HepG2 (cell line): ENCODE results near the gene PDZD2. TPM values are rescaled to one million over a fixed set of nuclear protein-coding genes. Genes with fewer than 3 reads are reported as not detected.

Experiments
- ATAC-seq: fragments of 200-7000 bp; cut with Tn5 transposase; 3 replicates; pipeline ENCODE4 v1.9.1; 2020; ENCODE audit warnings: mild to moderate bottlenecking, moderate library complexity
- BruUV-seq: library from RNA; stranded (reverse); fragments of 400-500 nt; replicated peaks from 2 replicates; lab custom pipeline; 2021; lab: Mats Ljungman, UMichigan
- CTCF ChIA-PET: fragments of 300-600 bp; formaldehyde crosslinking; extraction: SDS; loops from one replicate; lab custom pipeline; 2021; ENCODE audit warnings: low total read pairs, inconsistent platforms, low intra/inter-chr PET ratio; lab: Yijun Ruan, JAX
- POLR2A ChIA-PET: fragments of 350-600 bp; sonication (Branson Sonifier 250); formaldehyde crosslinking; loops from one replicate; lab custom pipeline; 2020; ENCODE audit warnings: antibody characterized with exemption, inconsistent platforms; lab: Yijun Ruan, JAX
- DNase-seq: peaks from one replicate; pipeline ENCODE4 v3.0.0-alpha.2; 2015; ENCODE audit warnings: low spot score
- FAIRE-seq: peaks from 3 replicates; lab custom pipeline; 2011; peaks lifted over from hg19 to GRCh38; lab: Jason Lieb, UNC
- H2AFZ ChIP-seq: one replicate; pipeline ENCODE4 v1.6.1; 2011; ENCODE audit warnings: low read length, inconsistent platforms
- H3K27ac ChIP-seq: fragments of 300-600 bp; 3 replicates; pipeline ENCODE4 v1.8.0; 2011; ENCODE audit warnings: mixed run types, mild to moderate bottlenecking, mixed read lengths, low read length, inconsistent platforms; ENCODE audit not compliant: insufficient read depth; ENCODE audit errors: extremely low read length
- H3K27me3 ChIP-seq, 2 experiments: fragments of 200-600 bp in 1 of 2; 2 replicates in 1 of 2; 3 replicates in 1 of 2; pipeline versions ENCODE4 v1.6.0 to v1.8.0; 2011; ENCODE audit warnings: low read length in 2 of 2, mild to moderate bottlenecking in 2 of 2, moderate library complexity in 2 of 2, inconsistent platforms in 1 of 2; ENCODE audit not compliant: insufficient read depth in 2 of 2, control insufficient read depth in 1 of 2
- H3K36me3 ChIP-seq, 2 experiments: fragments of 200-600 bp in 1 of 2; replicated peaks in 1 of 2; 2 replicates in 1 of 2; 3 replicates in 1 of 2; pipeline versions ENCODE4 v1.5.1 to v1.8.0; 2011; ENCODE audit warnings: low read length in 2 of 2, inconsistent platforms in 1 of 2; ENCODE audit not compliant: insufficient read depth in 2 of 2, control insufficient read depth in 1 of 2
- H3K4me1 ChIP-seq: 2 replicates; pipeline ENCODE4 v1.5.1; 2012; ENCODE audit warnings: low read length, inconsistent platforms; ENCODE audit not compliant: insufficient read depth
- H3K4me2 ChIP-seq: 2 replicates; pipeline ENCODE4 v1.6.0; 2011; ENCODE audit warnings: low read depth, low read length, inconsistent platforms
- H3K4me3 ChIP-seq, 3 experiments: fragments of 200-600 bp in 1 of 3; sonication (generic), shearing (Covaris generic) in 1 of 3; replicated peaks in 1 of 3; 2 replicates each; pipeline ENCODE4 v1.5.1; 2011 to 2016; ENCODE audit warnings: low read length in 3 of 3, inconsistent platforms in 2 of 3, low read depth in 2 of 3, mild to moderate bottlenecking in 2 of 3, control low read depth in 1 of 3, mixed read lengths in 1 of 3; ENCODE audit not compliant: insufficient read depth in 1 of 3
- H3K79me2 ChIP-seq: one replicate; pipeline ENCODE4 v1.6.1; 2011; ENCODE audit warnings: low read length, inconsistent platforms; ENCODE audit not compliant: insufficient read depth
- H3K9ac ChIP-seq: 2 replicates; pipeline ENCODE4 v1.6.0; 2011; ENCODE audit warnings: mild to moderate bottlenecking, low read depth, low read length, inconsistent platforms; ENCODE audit not compliant: insufficient read depth
- H3K9me3 ChIP-seq: 2 replicates; pipeline ENCODE4 v1.5.1; 2012; ENCODE audit warnings: mild to moderate bottlenecking, low read length
- H4K20me1 ChIP-seq: 2 replicates; pipeline ENCODE4 v1.6.0; 2011; ENCODE audit warnings: inconsistent platforms, mild to moderate bottlenecking, low read length, moderate library complexity; ENCODE audit not compliant: insufficient read depth
- CBX5 ChIP-seq: sonication (generic); formaldehyde crosslinking; IDR thresholded peaks from 2 replicates; pipeline ENCODE4 v1.4.0; 2020; ENCODE audit warnings: missing genetic modification reagents, borderline replicate concordance
- CEBPG ChIP-seq: IDR thresholded peaks from 2 replicates; pipeline ENCODE4 v1.6.1; 2016
- SALL1 ChIP-seq: sonication (generic); formaldehyde crosslinking; IDR thresholded peaks from 2 replicates; pipeline ENCODE4 v1.8.0; 2022; ENCODE audit warnings: mild to moderate bottlenecking, missing genetic modification reagents
- TOE1 ChIP-seq: sonication (generic); formaldehyde crosslinking; IDR thresholded peaks from 2 replicates; pipeline ENCODE4 v1.4.0; 2020; ENCODE audit warnings: mild to moderate bottlenecking, missing genetic modification reagents
- TRIM24 ChIP-seq: sonication (generic); formaldehyde crosslinking; IDR thresholded peaks from 2 replicates; pipeline ENCODE4 v1.8.0; 2022; ENCODE audit warnings: mild to moderate bottlenecking, missing genetic modification reagents
- ZBTB1 ChIP-seq: sonication (generic); formaldehyde crosslinking; IDR thresholded peaks from 2 replicates; pipeline ENCODE4 v1.4.0; 2020; ENCODE audit warnings: missing genetic modification reagents, borderline replicate concordance
- ZBTB42 ChIP-seq: sonication (generic); formaldehyde crosslinking; IDR thresholded peaks from 2 replicates; pipeline ENCODE4 v1.5.0; 2020; ENCODE audit warnings: mild to moderate bottlenecking, missing genetic modification reagents
- ZNF329 ChIP-seq: sonication (generic); formaldehyde crosslinking; IDR thresholded peaks from 2 replicates; pipeline ENCODE4 v1.9.0; 2021; ENCODE audit warnings: low read depth, mild to moderate bottlenecking, missing genetic modification reagents
- ZNF331 ChIP-seq: sonication (generic); formaldehyde crosslinking; IDR thresholded peaks from 2 replicates; pipeline ENCODE4 v1.4.0; 2020; ENCODE audit warnings: missing genetic modification reagents
- ZNF44 ChIP-seq: sonication (generic); formaldehyde crosslinking; IDR thresholded peaks from 2 replicates; pipeline ENCODE4 v1.5.1; 2020; ENCODE audit warnings: mild to moderate bottlenecking, missing genetic modification reagents
- ZNF557 ChIP-seq: sonication (generic); formaldehyde crosslinking; IDR thresholded peaks from 2 replicates; pipeline ENCODE4 v1.4.0; 2020; ENCODE audit warnings: missing genetic modification reagents
- ZNF607 ChIP-seq: sonication (generic); formaldehyde crosslinking; IDR thresholded peaks from 2 replicates; pipeline ENCODE4 v1.5.1; 2020; ENCODE audit warnings: missing genetic modification reagents, mild to moderate bottlenecking, borderline replicate concordance
- ZNF747 ChIP-seq: sonication (generic); formaldehyde crosslinking; IDR thresholded peaks from 2 replicates; pipeline ENCODE4 v1.8.1; 2023; ENCODE audit warnings: missing genetic modification reagents, mild to moderate bottlenecking, borderline replicate concordance
- WGBS: methylation state at CpG from one replicate; pipeline ENCODE4 v1.1.6; 2017; ENCODE audit warnings: low lambda C conversion rate; 5-methylcytosine and 5-hydroxymethylcytosine counted together
- in situ Hi-C: cut with HindIII; loops from 2 replicates; pipeline ENCODE4 v1.10.0; 2017; ENCODE audit warnings: low pct_unique_long_range_greater_than_20kb; ENCODE audit not compliant: extremely low pct_ligation_motif_present
- intact Hi-C: fragments of 100-400 bp; cut with micrococcal nuclease; formaldehyde crosslinking; loops from one replicate; pipeline ENCODE4 v1.10.0; 2022; ENCODE audit not compliant: unreplicated experiment
- polyA plus RNA-seq, 8 experiments: library from polyadenylated mRNA; depleted of rRNA in 3 of 8; stranded (reverse) in 7 of 8; unstranded in 1 of 8; fragments of >200 nt; fragmentation: Illumina TruSeq in 4 of 8; extraction: Trizol in 4 of 8; gene quantifications; 2 replicates each; pipeline versions ENCODE4 v1.2.1 to v1.2.3, GENCODE V29; 2011 to 2016; ENCODE audit warnings: low read depth in 4 of 8, missing spikeins in 1 of 8, mixed read lengths in 1 of 8; ENCODE audit not compliant: insufficient read depth in 1 of 8
- total RNA-seq, 5 experiments: library from RNA; depleted of rRNA; stranded (reverse); fragments of >200 nt; fragmentation: Illumina TruSeq; extraction: Trizol; gene quantifications; 2 replicates each; pipeline ENCODE4 v1.2.3, GENCODE V29; 2016; ENCODE audit warnings: low read depth in 1 of 5
- TF ChIP-seq, protein P1 (sequence below): sonication (generic); formaldehyde crosslinking; IDR thresholded peaks from 2 replicates; pipeline ENCODE4 v1.4.0; 2020; ENCODE audit warnings: missing genetic modification reagents, mild to moderate bottlenecking, borderline replicate concordance
- TF ChIP-seq, protein P2 (sequence below): sonication (generic); formaldehyde crosslinking; IDR thresholded peaks from 2 replicates; pipeline ENCODE4 v1.4.0; 2020; ENCODE audit warnings: missing genetic modification reagents
- TF ChIP-seq, protein P3 (sequence below): sonication (generic); formaldehyde crosslinking; IDR thresholded peaks from 2 replicates; pipeline ENCODE4 v1.4.0; 2020; ENCODE audit warnings: mild to moderate bottlenecking, low read depth, missing genetic modification reagents
- TF ChIP-seq, protein P4 (sequence below): sonication (generic); formaldehyde crosslinking; IDR thresholded peaks from 2 replicates; pipeline ENCODE4 v1.4.0; 2020; ENCODE audit warnings: missing genetic modification reagents, borderline replicate concordance

The PDZD2 gene
- total and polyA plus RNA-seq, 2 of the 13 experiments (the other 11 are each of a cell fraction or from before 2014, with no cell fraction given) = 0.04 TPM; not detected in 1

DNA sequence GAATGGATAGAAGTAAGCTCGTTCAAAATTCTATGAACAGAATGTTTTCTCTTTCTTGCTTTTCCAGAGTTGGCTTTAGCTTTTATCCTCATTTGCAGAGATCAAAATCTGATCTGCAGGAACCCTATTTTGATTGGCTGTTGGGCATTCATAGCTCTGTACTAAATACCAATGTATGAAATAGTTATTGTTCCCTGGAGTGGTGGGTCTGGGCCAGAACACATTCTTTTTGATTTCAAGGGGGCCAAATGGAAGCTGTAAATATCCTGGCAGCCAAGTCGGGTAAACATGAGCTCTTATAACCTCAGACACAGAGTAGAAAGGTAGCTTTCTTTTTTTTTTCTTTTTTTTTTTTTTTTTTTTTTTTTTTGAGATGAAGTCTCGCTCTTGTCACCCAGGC lies 241.5 kb downstream of the PDZD2 start:
- no peaks in the 10 kb centered on the region for H3K79me2 ChIP-seq
- no TSS peak for BruUV-seq
- peaks cover 0 to 4% of the 10 kb centered on the region in 2 experiments; a peak in 2 of 5 replicates for H3K27me3 ChIP-seq
- no peak overlapping the region for H2AFZ ChIP-seq
- in situ Hi-C loops = no loop called here
- H3K9me3 ChIP-seq = no peaks in the 10 kb centered on the region
- no peaks in the 10 kb centered on the region for H3K4me1 ChIP-seq
- H3K9ac ChIP-seq = no peak overlapping the region
- ATAC-seq (no peak), FAIRE-seq (no peak), DNase-seq (no peak)
- no peaks in the 10 kb centered on the region for H4K20me1 ChIP-seq
- H3K27ac ChIP-seq = no peak overlapping the region
- CTCF ChIA-PET = no interaction called here
- H3K36me3 ChIP-seq = no peaks in the 10 kb centered on the region
- POLR2A ChIA-PET = no interaction called here
- no peak overlapping the region for H3K4me2 ChIP-seq
- WGBS = 22% methylated on average over 3 of the region's 3 CpGs
- intact Hi-C loops = no loop called here
- TF ChIP-seq ZNF44 (no peak), ZBTB1 (no peak), CBX5 (no peak), SALL1 (CRISPR knock-in tag) (no peak), ZNF747 (CRISPR knock-in tag) (no peak), ZNF557 (no peak), ZNF607 (CRISPR knock-in tag) (no peak), TRIM24 (CRISPR knock-in tag) (no peak), TOE1 (CRISPR knock-in tag) (no peak), ZBTB42 (no peak), CEBPG (CRISPR knock-in tag) (no peak), ZNF331 (CRISPR knock-in tag) (no peak), ZNF329 (CRISPR knock-in tag) (no peak)
- TF ChIP-seq, protein P1, sequence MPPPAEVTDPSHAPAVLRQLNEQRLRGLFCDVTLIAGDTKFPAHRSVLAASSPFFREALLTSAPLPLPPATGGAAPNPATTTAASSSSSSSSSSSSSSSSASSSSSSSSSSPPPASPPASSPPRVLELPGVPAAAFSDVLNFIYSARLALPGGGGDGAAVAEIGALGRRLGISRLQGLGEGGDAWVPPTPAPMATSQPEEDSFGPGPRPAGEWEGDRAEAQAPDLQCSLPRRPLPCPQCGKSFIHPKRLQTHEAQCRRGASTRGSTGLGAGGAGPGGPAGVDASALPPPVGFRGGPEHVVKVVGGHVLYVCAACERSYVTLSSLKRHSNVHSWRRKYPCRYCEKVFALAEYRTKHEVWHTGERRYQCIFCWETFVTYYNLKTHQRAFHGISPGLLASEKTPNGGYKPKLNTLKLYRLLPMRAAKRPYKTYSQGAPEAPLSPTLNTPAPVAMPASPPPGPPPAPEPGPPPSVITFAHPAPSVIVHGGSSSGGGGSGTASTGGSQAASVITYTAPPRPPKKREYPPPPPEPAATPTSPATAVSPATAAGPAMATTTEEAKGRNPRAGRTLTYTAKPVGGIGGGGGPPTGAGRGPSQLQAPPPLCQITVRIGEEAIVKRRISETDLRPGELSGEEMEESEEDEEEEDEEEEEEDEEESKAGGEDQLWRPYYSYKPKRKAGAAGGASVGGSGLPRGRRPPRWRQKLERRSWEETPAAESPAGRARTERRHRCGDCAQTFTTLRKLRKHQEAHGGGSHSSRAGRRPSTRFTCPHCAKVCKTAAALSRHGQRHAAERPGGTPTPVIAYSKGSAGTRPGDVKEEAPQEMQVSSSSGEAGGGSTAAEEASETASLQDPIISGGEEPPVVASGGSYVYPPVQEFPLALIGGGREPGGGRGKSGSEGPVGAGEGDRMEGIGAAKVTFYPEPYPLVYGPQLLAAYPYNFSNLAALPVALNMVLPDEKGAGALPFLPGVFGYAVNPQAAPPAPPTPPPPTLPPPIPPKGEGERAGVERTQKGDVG (CRISPR knock-in tag) = no peak
- TF ChIP-seq, protein P2, sequence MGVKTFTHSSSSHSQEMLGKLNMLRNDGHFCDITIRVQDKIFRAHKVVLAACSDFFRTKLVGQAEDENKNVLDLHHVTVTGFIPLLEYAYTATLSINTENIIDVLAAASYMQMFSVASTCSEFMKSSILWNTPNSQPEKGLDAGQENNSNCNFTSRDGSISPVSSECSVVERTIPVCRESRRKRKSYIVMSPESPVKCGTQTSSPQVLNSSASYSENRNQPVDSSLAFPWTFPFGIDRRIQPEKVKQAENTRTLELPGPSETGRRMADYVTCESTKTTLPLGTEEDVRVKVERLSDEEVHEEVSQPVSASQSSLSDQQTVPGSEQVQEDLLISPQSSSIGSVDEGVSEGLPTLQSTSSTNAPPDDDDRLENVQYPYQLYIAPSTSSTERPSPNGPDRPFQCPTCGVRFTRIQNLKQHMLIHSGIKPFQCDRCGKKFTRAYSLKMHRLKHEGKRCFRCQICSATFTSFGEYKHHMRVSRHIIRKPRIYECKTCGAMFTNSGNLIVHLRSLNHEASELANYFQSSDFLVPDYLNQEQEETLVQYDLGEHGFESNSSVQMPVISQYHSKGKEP = no peak
- TF ChIP-seq, protein P3, sequence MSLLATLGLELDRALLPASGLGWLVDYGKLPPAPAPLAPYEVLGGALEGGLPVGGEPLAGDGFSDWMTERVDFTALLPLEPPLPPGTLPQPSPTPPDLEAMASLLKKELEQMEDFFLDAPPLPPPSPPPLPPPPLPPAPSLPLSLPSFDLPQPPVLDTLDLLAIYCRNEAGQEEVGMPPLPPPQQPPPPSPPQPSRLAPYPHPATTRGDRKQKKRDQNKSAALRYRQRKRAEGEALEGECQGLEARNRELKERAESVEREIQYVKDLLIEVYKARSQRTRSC (CRISPR knock-in tag) = no peak
- TF ChIP-seq, protein P4, sequence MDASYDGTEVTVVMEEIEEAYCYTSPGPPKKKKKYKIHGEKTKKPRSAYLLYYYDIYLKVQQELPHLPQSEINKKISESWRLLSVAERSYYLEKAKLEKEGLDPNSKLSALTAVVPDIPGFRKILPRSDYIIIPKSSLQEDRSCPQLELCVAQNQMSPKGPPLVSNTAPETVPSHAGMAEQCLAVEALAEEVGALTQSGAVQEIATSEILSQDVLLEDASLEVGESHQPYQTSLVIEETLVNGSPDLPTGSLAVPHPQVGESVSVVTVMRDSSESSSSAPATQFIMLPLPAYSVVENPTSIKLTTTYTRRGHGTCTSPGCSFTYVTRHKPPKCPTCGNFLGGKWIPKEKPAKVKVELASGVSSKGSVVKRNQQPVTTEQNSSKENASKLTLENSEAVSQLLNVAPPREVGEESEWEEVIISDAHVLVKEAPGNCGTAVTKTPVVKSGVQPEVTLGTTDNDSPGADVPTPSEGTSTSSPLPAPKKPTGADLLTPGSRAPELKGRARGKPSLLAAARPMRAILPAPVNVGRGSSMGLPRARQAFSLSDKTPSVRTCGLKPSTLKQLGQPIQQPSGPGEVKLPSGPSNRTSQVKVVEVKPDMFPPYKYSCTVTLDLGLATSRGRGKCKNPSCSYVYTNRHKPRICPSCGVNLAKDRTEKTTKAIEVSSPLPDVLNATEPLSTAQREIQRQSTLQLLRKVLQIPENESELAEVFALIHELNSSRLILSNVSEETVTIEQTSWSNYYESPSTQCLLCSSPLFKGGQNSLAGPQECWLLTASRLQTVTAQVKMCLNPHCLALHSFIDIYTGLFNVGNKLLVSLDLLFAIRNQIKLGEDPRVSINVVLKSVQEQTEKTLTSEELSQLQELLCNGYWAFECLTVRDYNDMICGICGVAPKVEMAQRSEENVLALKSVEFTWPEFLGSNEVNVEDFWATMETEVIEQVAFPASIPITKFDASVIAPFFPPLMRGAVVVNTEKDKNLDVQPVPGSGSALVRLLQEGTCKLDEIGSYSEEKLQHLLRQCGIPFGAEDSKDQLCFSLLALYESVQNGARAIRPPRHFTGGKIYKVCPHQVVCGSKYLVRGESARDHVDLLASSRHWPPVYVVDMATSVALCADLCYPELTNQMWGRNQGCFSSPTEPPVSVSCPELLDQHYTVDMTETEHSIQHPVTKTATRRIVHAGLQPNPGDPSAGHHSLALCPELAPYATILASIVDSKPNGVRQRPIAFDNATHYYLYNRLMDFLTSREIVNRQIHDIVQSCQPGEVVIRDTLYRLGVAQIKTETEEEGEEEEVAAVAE (CRISPR knock-in tag) = no peak
- no peak overlapping the region for H3K4me3 ChIP-seq
